SK-N-SH (cell line): Measurements from ENCODE around the gene AUH.

ENCODE experiments used
- CTCF ChIP-seq: fragments of 200-600 bp; sonication (generic); IDR thresholded peaks from 2 replicates; pipeline ENCODE4 v1.6.1; 2017; ENCODE audit warnings: antibody characterized with exemption, mild to moderate bottlenecking, moderate library complexity
- NFIC ChIP-seq: IDR thresholded peaks from 2 replicates; pipeline ENCODE4 v1.4.0; 2012; ENCODE audit warnings: borderline replicate concordance
- POLR2AphosphoS5 ChIP-seq: IDR thresholded peaks from 2 replicates; pipeline ENCODE4 v1.6.1; 2012; ENCODE audit warnings: low read depth, low read length
- RAD21 ChIP-seq: IDR thresholded peaks from 2 replicates; pipeline ENCODE4 v1.6.1; 2012; ENCODE audit warnings: mild to moderate bottlenecking, low read length
- RCOR1 ChIP-seq: fragments of 150-350 bp; IDR thresholded peaks from 2 replicates; pipeline ENCODE4 v1.6.1; 2017; ENCODE audit warnings: antibody characterized with exemption, low read length
- REST ChIP-seq: IDR thresholded peaks from 2 replicates; pipeline ENCODE4 v1.6.1; 2012; ENCODE audit warnings: mild to moderate bottlenecking, low read depth, low read length, moderate library complexity
- TAF1 ChIP-seq: IDR thresholded peaks from 2 replicates; pipeline ENCODE4 v1.6.1; 2012; ENCODE audit warnings: low read depth, mild to moderate bottlenecking, low read length, moderate library complexity, borderline replicate concordance

GRCh38 chr9:91261417-91261816 lies 100.3 kb downstream of the AUH start:
- no peak for TF ChIP-seq POLR2AphosphoS5
- no peak for TF ChIP-seq NFIC
- TF ChIP-seq TAF1 = no peak
- no peak for TF ChIP-seq RCOR1
- TF ChIP-seq CTCF = no peak
- no peak for TF ChIP-seq RAD21
- no peak for TF ChIP-seq REST
